Nephron progenitor cell (in vitro differentiated cells): ENCODE measurements around the gene FAM72B.
"Not testable (repeated sequence)": the region's sequence is repeated elsewhere in the genome, so short reads cannot be mapped to it uniquely, and the experiment has no call there.

Experiments used
- DNase-seq: peaks from one replicate; pipeline ENCODE4 v3.0.0; 2021
- H3K27ac Mint-ChIP-seq: 2 replicates; pipeline ENCODE4 v1.8.0; 2021; ENCODE audit warnings: mild to moderate bottlenecking, moderate library complexity, mixed read lengths
- H3K27me3 Mint-ChIP-seq: 2 replicates; pipeline ENCODE4 v1.8.0; 2021; ENCODE audit warnings: mild to moderate bottlenecking, low read depth, mixed read lengths; ENCODE audit not compliant: poor library complexity
- H3K36me3 Mint-ChIP-seq: 2 replicates; pipeline ENCODE4 v1.8.0; 2021; ENCODE audit warnings: low read depth, mixed read lengths
- H3K4me1 Mint-ChIP-seq: 2 replicates; pipeline ENCODE4 v1.8.0; 2021; ENCODE audit warnings: mixed read lengths
- H3K4me3 Mint-ChIP-seq: 2 replicates; pipeline ENCODE4 v1.8.0; 2021; ENCODE audit warnings: mild to moderate bottlenecking, moderate library complexity, mixed read lengths
- H3K9me3 Mint-ChIP-seq: 2 replicates; pipeline ENCODE4 v1.8.0; 2021; ENCODE audit warnings: mild to moderate bottlenecking, moderate library complexity, mixed read lengths

Gene FAM72B

DNA sequence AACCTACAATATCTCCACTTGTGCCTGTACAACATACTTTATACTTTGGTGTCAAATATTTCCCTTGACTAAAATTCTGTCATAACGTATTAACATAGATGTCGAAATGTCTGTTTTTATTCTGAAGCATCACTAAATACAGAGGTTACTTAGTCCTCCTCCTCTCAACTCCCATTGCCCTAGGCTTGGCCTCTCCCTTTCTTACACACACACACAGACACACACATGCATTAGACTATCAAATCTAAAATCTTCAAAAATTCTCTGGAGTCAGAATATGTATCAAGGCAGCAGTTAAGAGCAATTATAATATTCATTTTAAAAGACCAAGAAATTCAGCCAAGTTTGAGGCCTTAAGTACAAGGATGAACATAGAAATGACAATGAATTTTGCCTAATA lies 7.5 kb downstream of the FAM72B start:
- not testable (repeated sequence) for H3K36me3 Mint-ChIP-seq, H3K9me3 Mint-ChIP-seq, H3K4me1 Mint-ChIP-seq, H3K27ac Mint-ChIP-seq, H3K27me3 Mint-ChIP-seq, H3K4me3 Mint-ChIP-seq, DNase-seq

DNA sequence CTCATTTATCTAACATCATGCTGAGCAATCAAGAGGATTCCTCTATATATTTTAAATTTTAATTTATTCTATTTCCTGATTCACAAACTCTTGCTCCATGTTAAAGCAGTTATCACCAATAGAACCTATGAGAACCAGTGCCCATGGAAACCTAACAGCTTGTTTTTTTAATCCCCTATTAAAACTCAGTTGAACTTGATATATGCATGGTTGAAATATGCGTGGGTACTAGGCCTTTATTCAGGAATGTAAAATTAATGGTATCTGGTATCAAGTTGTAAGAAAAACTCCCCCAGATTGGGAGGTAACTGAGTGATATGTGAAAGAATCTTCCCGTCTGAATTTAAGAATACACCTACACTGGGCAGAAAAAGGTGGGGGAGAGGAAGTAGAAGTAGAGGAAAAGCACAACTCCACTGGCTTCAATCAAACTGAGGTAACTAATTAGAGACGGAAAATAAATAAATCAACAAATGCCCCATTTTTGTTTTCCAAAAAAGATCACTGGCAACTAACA lies 15.9 kb downstream of the FAM72B start:
- DNase-seq, H3K27ac Mint-ChIP-seq: not testable (repeated sequence)

DNA sequence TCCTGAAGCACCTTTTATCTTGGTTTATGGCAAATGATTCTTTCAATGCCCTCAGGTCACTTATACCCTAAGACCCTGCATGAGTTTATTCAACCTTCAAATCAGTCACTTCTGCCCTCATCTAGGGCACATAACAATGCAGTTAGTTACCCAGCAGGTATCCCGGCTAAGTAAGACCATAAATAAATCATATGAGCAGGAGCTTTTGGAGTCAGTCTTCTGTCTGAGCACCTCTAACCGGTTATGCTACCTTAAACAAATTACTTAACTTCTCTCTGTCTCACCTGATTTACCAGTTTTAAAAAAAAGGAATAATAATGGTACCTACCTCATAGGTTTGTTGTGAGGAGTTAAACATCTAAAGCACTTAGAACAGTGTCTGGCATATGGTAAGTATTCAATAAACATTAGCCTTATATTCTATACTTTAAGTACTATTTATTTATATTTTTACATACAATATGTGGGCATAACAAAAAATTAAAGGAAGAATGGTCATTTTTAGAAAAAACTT lies 16.9 kb downstream of the FAM72B start:
- DNase-seq, H3K4me3 Mint-ChIP-seq, H3K9me3 Mint-ChIP-seq, H3K36me3 Mint-ChIP-seq, H3K27ac Mint-ChIP-seq, H3K27me3 Mint-ChIP-seq, H3K4me1 Mint-ChIP-seq: not testable (repeated sequence)

More for the DNA sequence above, 15.9 kb downstream of the FAM72B start:
- H3K36me3 Mint-ChIP-seq, H3K4me3 Mint-ChIP-seq, H3K4me1 Mint-ChIP-seq, H3K9me3 Mint-ChIP-seq, H3K27me3 Mint-ChIP-seq: not testable (repeated sequence)

DNA sequence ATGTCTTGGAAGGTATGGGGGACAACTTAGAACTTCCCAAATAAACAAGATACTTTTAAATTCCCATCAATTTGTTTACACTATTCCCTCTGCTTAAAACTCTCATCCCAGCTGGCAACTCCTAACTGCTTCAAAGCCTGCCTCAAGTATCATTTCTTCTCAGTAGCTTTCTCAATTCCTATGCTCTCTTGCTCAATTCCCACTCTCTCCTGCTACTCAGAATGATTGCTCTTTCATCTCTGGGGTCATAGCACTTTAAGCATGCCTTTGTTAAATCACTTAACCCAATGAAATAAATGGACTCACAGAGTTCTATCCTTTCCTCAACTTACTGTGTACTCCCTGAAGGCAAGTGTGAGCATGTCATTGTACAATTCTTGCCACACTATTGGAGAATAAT lies 18.8 kb downstream of the FAM72B start:
- not testable (repeated sequence) for H3K36me3 Mint-ChIP-seq, DNase-seq, H3K9me3 Mint-ChIP-seq, H3K27ac Mint-ChIP-seq, H3K4me3 Mint-ChIP-seq, H3K4me1 Mint-ChIP-seq, H3K27me3 Mint-ChIP-seq

DNA sequence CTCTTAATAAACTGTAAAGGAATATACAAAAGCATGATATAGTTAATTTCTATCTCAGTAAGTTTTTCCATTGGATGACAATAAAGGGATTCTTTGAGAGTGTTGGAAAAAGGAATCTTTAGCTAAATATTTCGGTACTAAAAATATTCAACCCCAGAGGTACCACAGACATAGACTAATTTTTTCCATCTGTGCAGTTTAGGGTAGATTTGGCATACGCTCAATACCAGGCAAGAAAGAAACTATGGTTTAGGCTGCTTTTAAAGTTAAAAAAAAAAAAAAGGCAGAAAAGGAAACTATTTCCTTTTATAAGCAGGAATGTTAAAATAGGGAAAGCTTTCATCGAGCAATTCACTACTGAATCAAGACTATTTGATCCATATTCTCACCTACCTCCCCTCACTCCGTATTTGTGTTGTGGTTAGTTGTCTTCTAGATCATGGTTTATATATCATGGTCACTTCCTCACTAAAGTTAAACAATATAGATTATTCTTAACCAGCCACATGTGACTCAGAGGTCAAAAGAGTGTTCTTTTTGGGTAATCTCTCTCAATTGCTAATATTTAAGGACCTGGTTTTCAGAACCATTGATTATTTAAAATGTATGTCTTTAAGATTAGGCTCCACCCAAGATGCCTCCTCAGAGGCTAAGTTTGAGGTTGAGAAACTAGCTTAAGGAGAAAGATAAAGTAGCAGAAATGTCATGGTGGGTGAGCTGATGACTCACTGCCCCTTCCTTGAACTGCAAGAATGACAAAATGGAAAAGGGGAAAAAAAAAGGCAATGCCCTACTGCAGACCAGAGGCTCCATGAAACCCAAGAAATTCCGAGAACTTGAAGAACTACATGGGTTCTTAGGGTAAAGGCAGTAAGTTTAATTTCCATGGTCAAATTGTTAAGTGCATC lies 20.0 kb downstream of the FAM72B start:
- DNase-seq, H3K27ac Mint-ChIP-seq, H3K27me3 Mint-ChIP-seq, H3K36me3 Mint-ChIP-seq, H3K4me3 Mint-ChIP-seq, H3K4me1 Mint-ChIP-seq, H3K9me3 Mint-ChIP-seq: not testable (repeated sequence)

DNA sequence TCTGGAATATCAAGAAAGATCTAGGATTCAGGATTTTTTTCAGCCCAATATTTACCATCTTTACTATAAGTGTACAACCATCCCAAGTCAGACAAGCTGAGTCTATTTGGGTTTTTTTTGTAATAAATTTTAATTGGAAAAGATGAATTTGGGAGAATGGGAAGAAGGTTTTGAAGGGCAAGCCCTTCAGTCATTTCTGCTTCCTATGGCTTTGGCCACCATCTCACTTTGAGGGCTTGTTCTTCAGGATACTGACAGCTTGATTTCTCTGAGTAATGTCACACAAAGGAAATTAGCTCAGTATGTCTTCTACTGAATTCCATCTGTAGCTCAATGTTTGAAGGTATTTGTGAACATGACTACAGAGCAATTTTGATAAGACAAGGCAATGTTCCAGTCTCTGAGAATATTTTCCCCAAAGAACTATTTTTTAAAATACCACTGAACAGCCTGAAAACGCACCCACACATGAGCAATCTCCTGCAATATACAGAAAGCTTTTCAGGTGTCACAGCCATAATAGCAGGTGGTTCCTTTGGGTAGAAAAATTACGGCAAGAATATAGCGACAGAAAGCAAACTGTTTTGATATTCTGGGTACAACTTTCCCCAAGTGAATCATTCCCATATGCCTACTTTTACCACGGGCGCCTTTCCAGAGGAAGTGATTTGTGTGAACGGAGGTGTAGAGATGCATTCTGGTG lies 22.8 kb downstream of the FAM72B start:
- H3K4me1 Mint-ChIP-seq = not testable (repeated sequence)

DNA sequence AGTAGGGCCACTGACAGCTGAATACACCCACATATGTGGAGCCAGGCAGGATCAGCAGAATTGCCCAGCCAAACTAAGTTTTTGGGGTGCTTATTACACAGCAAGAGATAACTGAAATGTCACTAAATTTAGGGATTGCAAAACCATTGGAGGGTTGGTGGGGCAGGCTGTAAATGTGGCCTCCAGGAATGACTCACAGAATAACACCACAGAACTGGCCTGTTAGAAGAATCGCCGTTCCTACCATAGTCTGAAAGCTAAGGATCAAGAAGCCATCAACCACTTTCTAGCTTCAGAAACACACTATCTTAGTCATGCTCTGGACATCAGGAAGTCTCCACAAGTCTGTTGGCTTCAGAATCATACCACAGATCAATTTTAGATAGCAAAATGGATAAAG lies 24.0 kb downstream of the FAM72B start:
- not testable (repeated sequence) for H3K36me3 Mint-ChIP-seq, H3K27me3 Mint-ChIP-seq, H3K4me1 Mint-ChIP-seq, DNase-seq, H3K27ac Mint-ChIP-seq, H3K9me3 Mint-ChIP-seq, H3K4me3 Mint-ChIP-seq

More for the DNA sequence above, 22.8 kb downstream of the FAM72B start:
- not testable (repeated sequence) for H3K27ac Mint-ChIP-seq, H3K4me3 Mint-ChIP-seq, H3K36me3 Mint-ChIP-seq, H3K9me3 Mint-ChIP-seq, DNase-seq, H3K27me3 Mint-ChIP-seq

DNA sequence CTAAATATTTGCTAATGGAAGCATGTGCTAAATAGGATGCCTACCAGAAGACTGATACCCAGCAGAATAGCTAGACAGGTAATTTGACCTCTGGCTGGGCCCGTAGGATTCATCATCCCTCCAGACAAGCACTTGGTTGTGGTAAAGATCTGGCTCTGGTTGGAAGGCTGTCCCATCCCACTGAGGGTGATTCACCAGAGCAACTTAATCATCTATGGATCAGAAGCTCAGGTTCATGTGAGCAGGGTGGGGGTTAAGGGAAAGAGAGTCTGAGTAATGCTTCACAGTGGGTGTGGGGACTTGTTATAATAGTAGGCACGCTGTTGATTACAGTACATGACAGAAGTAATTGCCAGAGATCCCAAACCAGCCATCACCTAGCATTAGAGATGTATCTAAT lies 26.5 kb downstream of the FAM72B start:
- not testable (repeated sequence) for DNase-seq

DNA sequence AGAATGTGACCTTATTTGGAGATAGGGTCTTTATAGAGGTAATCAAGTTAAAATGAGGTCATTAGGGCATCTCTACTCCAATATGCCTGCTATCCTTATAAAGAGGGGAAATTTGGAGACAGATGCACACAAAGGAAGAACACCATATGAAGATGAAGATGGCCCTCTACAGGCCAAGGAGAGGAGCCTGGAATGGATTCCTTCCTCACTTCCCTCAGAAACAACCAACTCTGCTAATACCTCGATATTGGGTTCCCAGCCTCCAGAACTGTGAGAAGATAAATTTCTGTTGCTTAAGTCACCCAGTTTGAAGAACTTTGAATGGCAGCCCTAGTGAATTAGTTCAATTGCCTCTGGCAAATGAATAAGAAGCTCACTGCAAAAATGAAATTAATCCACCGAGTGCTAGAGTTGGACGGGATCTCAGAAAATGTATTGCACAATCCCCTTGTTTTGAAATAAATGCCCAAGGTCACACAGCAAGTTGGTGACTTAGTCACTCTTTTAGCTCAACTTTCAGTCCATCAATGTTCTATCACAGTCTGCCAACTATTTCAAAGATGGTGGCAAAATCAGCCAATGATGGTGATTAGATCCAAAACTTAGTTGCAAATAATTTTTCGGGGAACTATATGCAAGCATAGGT lies 27.1 kb downstream of the FAM72B start:
- not testable (repeated sequence) for H3K27ac Mint-ChIP-seq, H3K9me3 Mint-ChIP-seq, H3K36me3 Mint-ChIP-seq, H3K4me3 Mint-ChIP-seq, H3K4me1 Mint-ChIP-seq, H3K27me3 Mint-ChIP-seq, DNase-seq

More for the DNA sequence above, 26.5 kb downstream of the FAM72B start:
- H3K4me1 Mint-ChIP-seq, H3K27ac Mint-ChIP-seq, H3K9me3 Mint-ChIP-seq, H3K4me3 Mint-ChIP-seq, H3K36me3 Mint-ChIP-seq, H3K27me3 Mint-ChIP-seq: not testable (repeated sequence)

DNA sequence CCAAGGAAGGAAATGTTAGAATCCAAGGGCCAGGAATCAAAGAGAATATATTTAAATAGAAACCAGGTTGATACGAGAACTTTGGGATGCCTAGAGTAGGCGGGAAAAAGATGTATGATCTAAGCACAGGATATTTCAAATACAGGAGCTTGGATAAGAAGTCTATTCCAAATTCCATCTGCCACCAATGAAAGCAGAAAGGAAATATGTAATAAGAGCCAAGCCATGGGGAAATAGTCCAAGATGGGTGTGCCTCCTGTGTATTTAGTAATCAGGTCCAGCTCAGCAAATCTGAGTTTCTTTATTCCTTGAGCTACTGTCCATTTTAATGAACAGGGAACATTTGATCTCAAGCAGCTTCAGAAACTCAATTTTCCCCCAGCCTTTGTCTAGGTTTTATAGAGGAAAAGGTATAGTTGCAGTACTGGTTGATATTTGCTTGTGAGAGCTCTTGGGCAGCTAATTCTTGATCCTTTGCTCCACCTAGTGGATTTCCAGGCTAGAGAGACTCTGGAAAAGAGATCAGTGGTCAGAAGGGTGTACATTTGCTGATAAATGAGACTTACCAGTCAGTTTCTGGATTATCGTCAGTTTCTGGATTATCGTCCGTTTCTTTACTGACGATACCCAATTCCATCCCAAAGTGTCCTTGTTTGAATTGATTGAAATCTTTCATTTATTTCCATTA lies 28.3 kb downstream of the FAM72B start:
- H3K4me1 Mint-ChIP-seq, H3K27ac Mint-ChIP-seq, H3K36me3 Mint-ChIP-seq, DNase-seq, H3K27me3 Mint-ChIP-seq, H3K4me3 Mint-ChIP-seq, H3K9me3 Mint-ChIP-seq: not testable (repeated sequence)

DNA sequence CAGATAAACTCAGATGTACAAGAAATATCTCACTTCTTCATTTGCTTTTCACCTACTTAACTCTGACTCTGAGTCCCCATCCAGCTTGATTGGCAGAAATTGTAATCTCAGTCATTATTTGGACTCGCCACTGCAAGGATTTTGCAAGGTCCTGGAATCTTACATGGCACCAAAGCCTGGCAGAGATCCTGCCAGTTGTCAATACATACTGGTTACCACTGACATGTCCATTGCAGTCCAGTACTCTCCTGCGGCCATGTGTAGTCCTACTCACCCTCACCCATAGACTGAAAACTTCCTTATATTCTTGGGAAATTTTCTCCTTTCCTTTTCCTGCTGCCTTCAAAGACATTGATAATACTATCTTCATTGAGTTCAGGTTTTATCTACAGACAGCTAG lies 29.3 kb downstream of the FAM72B start:
- H3K9me3 Mint-ChIP-seq, H3K4me1 Mint-ChIP-seq, H3K36me3 Mint-ChIP-seq, H3K27ac Mint-ChIP-seq, H3K27me3 Mint-ChIP-seq, DNase-seq, H3K4me3 Mint-ChIP-seq: not testable (repeated sequence)

DNA sequence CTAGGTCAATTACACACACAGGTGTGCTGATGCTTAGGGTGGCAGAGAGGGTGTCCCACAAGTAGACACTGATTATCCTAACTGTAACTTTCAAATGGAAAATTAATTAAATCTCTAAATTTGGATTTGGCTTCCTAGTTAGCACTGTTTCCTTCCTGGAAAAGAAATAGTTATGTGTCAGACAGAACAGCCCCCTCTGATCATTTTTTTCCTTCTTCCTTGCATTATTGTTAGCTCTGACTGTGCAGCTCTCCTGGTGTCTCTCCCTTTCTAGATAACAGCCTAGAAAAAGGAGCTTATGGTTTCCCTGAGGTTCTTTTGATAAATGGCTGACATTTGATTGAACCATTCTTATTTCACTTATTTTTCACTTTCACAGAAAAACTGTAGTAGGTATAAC lies 31.4 kb downstream of the FAM72B start:
- not testable (repeated sequence) for DNase-seq, H3K4me1 Mint-ChIP-seq, H3K27ac Mint-ChIP-seq, H3K27me3 Mint-ChIP-seq, H3K4me3 Mint-ChIP-seq, H3K9me3 Mint-ChIP-seq, H3K36me3 Mint-ChIP-seq

DNA sequence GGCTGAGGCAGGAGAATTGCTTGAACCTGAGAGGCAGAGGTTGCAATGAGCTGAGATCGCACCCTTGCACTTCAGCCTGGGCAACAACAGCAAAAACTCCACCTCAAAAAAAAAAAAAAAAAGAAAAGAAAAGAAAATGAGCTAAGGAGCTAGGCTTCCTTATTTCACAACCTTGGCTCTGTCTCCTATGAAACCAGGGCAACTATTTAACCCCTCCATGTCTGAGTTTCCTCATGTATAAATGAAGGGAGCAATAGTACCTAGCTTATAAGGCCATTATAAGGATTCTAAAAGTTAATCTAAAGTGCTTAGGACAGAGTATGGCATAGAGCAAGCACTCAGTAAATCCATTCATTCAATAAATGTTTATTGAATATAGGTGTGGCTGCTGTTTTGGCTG lies 32.8 kb downstream of the FAM72B start:
- not testable (repeated sequence) for H3K27ac Mint-ChIP-seq, H3K4me1 Mint-ChIP-seq, H3K27me3 Mint-ChIP-seq, H3K9me3 Mint-ChIP-seq, DNase-seq, H3K36me3 Mint-ChIP-seq, H3K4me3 Mint-ChIP-seq
